NOMO-1 treated with DMSO at 0.1 percent for 48 hours (cell line): ENCODE data around the gene CREB5.

ENCODE experiments used
- DNase-seq: peaks from one replicate; lab custom pipeline; 2025; ENCODE audit not compliant: unreplicated experiment; lab: John Stamatoyannopoulos, UW

The CREB5 gene

DNA sequence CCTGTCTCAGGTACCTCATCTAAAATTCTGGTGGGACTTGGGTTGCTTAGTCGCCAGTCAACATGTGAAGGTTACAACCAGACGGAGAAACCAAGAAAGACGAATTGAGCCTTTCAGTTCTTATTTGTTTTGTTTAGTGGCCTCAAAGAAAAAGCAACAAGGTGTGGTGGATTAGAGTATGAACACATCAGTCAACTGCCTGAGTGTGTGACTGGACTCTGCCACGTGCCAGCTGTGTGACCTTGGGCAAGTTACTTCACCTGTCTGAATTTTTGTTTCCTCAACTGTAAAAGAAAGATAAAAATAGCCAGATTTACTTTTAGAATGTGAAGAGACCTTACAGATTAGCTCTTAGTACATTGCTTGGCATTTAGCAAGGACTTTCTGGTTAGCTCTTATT is 259.2 kb downstream of the CREB5 start:
- DNase-seq: no peak

DNA sequence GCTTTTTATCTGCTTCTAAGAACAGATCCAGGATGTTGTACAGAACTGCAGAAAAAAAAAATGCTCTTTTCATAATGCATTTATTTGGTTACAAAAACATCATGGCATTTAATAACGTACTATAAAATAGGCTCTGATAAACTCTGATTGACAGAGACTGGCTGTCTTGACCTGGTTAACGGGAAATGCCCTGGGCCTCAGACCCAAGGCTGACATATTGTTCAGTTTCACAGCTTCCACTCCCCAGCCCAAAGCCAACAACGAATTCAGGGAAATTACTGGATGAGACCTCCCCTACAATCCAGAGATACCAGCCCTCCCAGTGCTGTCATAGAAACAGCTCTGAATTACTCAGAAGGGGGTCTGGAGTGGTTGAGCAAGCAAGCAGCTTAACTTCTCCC is 260.1 kb downstream of the CREB5 start:
- no peak for DNase-seq

DNA sequence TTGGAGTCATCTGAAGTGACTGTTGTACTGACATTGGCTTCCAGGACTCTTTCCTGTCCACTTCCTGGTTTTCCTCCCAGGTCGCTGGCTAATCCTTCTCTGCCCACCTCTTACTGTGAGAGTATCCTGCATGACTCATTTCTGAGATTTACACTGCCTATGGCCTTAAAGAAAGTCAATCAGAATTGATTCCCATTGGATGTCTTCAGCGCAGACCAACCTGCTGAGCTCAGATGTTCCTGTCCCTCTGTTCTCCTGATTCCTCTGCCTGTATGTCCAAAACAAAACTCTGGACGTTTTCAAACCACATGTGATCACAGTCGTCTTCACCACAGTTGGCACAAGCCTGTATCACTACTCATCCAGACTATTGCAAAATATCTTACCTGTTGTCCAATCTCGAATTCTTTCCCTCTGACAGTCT is 262.1 kb downstream of the CREB5 start:
- DNase-seq: no peak

DNA sequence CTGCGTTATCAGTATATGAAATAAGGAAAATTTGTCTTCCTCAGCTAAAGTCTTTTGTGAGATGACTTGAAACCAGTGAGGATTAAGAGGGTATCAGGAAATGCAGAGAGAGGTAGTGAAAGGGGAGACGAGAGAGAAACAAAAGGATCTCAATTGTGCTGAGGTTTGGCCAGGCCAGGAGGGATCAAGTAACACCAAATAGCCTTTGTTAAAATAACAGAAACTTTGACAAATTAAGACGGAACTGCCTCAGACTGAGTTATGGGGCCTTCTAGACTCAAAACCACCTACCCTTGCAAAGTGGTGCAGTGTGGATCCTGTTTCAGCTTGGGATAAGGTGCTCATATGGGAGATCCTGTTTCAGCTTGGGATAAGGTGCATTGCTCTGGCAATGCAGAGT is 263.1 kb downstream of the CREB5 start:
- DNase-seq: no peak

DNA sequence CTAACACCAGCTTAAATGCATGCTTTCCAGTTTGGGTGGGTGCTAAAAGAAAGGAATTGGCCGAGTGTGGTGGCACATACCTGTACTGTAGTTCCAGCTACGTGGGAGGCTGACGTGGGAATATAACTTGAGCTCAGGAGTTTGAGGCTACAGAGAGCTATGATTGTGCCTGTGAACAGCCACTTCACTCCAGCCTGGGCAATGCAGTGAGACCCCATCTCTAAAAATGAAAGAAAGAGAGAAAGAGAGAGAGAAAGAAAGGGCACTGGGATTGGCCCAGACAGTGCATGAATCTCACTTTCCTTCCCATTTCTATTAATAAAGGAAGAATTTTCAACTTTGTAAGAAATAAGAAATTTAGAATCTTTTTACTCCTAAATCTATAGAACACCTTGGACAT is 265.4 kb downstream of the CREB5 start:
- no peak for DNase-seq

DNA sequence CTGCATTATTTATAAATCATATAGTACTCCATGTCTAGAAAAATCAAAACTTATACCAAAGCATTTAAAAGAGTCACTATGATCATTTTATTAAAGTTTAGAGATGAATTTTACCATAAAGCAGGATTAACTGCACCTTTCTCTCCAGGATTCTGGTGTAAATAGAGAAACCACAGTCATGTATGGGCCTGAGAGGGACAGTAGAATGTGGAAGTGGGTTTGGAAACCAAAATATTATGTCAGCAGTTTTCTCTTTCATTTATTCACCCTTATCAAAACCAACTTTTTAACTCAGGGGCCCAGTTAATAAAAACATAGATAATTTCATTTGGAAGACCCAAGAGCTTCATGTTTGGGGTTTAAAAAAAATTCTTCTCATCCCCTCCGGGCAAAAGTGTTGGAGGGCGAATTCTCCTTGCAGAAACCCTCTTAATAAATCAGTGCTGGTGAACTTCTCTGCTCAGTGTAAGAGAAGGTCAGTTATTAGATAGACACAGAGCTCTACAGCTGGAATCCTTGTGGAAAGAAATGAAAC is 266.2 kb downstream of the CREB5 start:
- DNase-seq: peak; percentile 9

DNA sequence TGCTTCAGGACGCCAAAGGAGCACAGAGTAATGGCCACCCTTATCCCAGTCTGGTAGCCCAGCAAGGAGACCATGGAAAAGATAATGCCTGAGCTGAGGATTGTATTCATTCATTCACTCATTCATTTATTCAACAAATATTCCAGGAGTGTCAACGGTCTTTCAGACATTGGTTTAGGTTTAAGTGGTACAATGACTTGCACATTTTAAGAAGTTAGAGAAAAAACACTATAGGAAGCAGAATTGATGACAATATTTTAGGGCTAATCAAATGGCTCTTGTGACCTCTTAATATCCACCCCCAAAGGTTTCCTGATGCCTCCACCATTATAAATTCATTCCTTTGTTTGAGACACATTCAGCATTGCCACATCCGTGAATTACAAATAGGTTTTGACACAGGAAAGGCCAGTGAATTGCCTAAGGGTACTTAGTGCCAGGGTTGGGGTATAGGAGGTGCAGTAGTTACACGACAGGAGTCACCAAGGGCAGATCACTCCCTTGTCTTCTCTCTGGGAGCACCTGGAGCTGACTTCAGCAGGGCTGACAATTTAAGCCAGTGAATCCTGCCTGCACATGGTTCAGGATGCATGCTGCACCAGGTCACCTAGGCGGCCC is 269.5 kb downstream of the CREB5 start:
- DNase-seq: no peak

DNA sequence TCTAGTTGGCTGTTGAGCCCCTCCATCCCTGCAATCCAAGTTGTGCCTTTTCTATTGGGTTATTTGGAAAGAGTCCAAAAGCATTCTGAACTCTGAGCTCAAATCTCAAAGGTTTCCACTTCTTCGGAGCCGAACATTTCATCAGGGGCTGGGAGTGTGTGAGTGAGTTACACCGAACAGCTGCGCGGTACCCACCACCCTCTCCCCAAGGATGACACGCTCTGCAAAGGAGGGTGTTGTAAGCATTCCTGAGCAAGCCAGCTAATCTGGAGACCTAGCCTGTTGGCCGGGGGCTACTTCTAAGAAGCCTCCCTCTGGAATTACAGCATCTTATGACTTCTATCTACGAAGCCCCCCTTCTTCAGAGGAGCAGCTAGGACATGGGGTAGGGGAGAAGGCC is 270.5 kb downstream of the CREB5 start:
- DNase-seq: no peak

DNA sequence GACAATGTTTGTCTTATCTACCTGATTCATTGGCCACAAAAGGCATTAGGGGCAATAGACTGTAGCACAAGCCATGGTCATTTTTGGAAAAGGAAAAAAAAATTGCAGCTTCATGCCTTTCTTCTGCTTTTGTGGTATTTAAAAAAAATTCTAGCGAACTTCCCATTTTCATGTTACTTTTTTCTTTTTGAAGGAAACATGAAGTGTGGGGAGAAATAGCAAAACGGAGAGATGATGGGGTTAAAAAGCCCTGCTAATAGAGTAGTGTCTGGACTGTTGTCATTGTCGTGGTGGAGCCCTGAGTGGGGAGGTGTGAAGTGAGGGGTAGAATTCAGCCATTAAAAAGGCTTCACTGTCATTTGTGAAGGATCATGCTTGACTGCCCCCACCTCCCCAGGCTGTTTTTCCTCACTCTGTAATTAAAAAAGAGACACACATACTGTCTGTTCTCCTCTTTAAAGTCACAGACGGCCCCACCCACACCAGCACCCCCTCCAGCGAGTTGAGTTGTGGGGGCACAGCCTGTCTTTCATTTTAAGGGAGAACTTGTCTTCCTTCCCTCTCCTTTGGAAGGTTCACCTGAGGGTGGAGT is 272.4 kb downstream of the CREB5 start:
- peak; percentile 82 for DNase-seq

DNA sequence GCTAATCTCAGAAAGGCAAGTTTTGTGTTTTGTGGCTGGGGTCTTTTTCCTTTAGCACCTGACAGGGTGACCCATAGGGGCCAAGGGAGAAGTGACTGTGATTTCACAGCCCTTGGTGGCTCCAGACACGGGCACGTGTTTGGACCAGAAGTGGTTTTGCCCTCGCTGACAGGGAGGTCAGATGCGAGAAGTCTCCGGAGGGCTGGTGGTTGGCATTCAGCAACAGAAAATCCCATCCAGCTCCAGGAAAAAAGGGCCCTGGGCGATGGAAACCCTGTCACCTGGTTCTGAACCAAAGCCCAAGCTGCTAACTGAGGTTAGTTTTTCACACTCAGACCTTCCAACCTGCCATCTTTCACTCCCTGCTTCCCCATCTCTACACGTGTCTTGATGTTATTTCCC is 272.9 kb downstream of the CREB5 start:
- DNase-seq: peak; percentile 55

DNA sequence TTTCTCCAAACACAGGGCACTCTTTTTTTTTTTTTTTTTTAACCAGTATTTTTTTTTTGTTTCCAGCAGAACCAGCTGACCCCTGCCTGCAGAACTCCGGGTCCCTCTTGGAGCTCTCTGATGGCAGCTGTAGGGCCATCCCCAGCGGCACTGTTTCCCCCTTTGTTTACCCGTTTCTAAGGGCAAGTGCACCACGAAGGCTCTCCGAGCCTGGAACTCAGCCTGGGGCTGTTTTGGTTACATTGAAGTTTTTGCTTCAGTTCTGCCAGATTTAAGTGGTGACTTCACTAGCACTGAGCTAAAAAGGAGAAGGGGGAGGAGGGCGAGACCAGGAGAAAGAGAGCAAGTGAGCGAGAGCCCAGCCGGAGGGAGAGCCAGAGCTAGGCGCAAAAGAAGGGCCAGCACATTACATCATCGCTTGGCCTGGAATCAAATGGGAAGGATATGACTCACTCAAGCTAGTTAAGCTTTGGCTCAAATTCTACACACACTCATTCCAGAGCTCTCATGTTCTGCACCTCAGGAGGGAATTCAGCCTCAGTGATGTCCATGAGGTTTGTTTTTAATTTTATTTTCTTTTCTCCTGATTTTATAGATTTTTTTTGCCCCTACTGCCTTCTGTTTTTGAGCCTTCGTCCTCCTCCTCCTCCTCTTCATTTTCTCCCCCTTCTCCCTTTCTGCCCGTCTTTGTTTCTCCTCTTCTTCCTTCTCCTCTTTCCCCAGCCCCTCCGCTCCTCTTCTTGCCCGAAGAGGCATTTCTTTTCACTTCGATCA is 273.5 kb downstream of the CREB5 start:
- DNase-seq: peak; percentile 80

DNA sequence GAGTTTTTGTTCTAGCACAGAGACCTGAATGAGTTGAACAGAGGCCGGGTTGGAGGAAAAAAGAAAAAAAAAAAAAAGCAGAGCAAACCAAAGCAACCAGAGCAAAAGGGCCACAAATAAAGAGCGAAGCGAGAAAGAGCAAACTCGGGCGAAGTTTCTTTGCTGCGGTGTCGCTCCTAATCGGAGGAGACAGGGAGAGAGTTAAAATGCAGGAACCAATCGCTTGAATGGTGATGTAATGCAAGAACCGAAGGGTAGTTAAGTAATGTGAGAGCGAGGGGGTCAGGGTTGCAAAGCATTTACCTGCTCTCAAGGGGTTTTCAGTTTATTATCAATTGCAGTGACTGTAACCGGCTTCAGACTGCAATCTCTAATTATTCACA is 274.1 kb downstream of the CREB5 start:
- peak; percentile 35 for DNase-seq

DNA sequence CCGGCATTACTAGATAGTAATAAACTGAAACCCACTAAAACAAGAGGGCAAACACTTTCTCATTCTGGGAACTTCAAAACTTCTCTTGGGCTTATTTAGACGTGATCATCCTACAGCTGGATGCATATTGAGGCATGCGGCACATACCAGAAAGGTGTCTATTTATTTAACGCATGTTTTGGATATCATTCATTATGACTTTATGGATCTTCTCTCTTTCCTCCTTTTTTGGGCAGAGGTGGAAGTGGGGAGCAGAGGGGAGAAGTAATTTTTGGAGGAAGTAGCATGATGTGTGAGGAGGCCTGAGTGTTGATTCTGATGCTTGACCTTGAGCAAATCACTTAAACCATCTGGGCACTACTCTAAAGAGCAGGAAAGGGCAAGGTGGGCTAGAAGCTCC is 275.2 kb downstream of the CREB5 start:
- no peak for DNase-seq

DNA sequence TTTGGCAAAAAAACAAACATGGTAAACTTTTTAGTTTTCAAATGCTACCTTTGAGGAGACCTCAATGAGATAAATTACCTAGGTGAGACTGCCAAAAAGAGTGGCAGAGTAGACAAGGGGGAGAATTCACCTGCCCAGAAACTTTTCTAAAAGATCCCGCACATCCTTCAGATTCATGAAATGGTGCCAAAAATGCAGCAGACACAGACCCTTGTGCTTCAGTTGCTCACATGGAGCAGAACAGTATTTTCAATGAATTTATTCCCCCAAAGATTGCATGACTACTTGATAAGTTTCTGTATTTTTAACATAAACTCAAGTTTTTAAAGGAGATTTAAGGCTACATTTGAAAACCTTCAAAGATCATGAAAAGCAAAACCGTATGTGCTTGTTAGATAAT is 275.9 kb downstream of the CREB5 start:
- DNase-seq: no peak

DNA sequence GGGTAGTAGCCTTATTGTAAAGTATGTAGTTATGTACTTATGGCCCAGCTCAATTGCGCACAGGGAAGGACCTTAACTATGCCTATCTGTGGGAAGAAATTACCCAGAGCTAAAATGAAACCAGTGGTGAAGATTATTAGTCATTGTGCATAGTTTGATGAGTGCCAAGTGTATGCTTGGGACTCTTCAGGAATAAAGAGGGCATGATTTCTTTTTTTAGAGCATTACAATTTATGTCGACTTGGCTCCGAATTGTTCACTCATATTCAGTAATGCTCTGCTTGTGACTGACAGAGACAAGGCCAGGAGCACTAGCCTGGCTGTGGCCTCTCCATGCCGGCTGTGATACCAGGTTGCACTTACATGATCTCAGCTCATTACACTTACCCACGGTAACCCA is 276.3 kb downstream of the CREB5 start:
- DNase-seq: no peak

DNA sequence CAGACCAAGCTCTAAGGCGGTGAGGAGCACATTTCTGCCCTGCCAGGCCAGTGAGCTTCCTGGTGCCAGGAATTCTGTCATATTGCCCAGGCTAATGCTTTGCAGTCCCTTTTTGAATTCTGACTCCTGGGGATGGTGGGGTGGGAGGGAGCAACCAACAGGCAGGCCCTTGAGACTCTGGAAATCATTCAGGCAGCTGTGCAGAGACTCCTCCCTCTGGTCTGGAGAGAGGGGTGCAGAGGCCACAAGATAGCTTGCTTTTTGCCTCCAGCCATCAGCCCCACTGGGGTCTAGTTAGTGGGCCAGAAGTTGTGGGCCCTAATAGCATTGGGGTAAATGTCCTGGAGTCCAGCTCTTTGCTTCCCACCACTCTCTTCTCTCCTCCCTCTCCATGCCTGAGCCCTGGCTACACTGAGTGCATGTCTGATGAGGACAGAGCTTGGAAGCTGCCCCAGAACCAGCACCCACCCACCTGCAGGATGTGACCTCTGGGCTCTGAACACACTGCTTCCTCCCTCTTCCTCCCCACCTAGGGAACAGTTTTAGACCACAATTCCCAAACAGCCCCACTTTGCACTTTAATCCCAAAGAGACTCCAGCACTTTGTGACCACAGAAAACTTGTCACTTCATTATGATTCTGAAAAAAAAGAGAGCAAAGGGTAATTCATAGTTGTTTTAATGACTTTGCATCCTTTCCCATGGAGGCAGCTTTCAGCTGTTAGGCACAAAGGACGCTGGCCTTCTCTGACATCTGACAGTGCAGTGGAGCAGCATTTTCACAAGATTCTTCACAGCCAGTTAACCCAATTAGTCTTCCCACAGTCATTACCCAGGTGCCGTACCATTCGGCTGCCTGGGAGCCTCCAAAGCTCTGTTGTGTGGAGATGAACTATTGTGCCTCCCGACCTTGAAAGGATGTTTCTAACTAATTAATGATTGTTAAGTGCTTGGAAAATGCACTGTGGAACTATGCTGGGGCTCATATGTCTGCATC is 283.3 kb downstream of the CREB5 start:
- no peak for DNase-seq

DNA sequence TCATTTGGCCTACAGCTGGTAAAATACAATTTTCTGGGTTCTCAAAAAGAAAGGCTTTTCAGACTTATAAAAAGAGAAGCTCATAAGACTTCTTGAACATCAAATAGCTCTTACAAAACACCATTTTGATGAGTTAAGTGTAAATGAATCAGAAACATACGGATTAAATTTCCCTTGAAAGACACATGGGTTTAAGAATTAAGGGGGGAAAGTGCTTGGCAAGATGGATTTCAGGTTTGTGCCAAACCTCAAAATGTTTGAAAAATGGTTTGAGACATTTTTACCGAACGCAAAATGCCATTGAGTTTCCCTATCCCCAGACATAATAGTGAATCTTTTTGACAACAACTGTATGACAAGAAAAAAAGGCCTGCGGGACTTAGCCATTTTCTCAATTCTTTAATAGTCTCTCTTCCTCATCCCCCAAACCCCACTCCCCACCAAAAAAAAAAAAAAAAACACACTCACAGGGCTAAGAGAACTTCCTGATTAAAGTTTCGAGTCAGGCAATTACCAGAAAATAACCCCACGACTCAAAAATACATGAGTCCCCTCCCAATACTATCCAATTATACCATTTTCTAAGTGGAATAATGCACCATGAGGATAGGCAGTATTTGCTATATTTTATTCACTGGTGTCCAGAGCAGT is 285.7 kb downstream of the CREB5 start:
- peak; percentile 14 for DNase-seq

DNA sequence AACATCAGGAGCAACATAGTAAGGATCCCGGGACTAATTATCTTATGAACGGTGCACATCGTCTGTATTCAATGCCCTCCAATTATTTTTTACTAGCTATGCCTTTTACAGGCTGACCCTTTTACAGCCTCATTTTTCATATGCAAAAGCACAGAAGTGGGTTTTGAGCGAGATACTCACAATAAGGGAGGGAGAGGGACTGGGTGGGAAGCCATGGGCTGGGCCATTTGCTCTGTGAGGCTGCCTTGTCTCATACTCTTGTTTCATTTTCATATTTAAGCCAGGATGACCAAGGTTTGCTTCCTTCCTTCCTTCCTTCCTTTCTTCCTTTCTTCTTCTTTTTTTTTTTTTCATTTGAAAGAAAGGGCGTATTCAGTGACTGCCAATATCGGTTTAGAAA is 286.5 kb downstream of the CREB5 start:
- no peak for DNase-seq

DNA sequence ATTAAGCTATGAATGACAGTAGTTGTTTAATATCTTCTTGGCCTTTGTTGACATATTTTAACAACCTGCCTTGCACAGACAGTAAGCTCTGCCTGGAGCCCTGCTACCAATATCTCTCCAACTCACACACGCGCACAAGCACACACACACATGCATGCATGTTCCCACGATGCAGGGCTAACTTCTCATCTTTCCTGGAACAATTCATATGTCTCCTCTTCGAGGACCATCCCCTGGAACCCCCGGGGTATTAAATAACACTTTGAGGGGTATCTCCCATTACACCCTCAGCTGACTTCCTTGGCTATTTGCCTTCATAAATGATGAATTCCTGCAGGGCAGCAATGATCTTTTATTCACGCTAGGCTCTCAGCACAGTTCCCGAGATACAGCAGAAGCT is 287.8 kb downstream of the CREB5 start:
- no peak for DNase-seq

DNA sequence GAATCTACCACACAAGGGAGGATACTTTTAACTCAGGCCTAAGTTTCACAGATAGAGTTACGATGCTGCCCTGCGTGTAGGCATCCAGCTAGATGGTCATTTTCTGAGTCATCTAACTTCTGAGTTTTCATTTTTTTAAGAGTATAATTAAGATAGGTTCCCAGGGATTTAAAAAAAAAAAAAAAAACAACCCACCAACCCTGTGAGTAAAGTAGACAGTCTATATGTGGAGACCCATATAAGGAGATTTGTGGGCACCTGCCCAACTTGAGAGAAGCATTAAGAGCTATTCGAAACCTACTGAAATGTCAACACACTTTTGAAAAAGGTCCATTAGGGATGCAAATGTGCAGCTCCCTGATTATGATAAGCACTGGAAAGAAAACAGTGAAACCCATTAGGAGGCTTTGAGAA is 288.5 kb downstream of the CREB5 start:
- DNase-seq: no peak

DNA sequence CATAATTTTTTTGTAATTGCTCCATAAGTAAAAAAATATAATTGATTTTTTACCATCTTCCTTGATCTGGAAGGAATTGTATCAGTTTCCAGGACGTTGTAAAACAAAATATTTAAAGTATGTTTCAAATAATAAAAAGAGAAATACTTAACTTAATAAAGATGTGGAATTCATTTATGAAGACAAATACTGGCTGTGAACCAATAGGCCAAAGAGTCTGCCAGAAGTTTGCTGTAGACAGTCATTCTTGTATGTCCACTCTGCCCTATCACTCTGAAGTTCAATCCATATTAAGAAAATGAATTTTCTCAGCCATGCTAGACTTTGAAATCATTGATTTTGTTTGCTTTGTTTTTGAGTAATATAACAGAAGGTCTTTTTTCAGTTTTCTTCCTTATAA is 289.4 kb downstream of the CREB5 start:
- DNase-seq: no peak
